ENCODE results near the gene PHLDB1.

DNA sequence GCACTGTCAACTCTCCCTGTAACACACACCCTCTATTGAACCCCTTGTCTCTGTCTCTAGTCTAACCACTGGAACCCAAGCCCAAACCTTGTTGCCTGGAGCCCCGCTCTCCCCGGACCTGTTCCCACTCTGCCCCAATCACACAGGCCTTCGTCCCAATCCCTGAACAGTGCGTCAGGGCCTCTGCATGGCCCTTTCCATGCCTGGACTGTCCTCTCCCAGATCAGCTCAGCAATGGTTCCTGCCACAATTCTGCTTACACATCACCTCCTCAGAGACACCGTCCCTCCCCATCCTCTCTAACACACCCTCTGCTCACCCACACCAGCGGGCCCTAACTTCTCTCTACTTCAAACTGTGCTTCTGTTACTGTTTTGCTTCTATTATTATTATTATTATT lies 70.6 kb downstream of the PHLDB1 start:
- TF ChIP-seq, protein P1, sequence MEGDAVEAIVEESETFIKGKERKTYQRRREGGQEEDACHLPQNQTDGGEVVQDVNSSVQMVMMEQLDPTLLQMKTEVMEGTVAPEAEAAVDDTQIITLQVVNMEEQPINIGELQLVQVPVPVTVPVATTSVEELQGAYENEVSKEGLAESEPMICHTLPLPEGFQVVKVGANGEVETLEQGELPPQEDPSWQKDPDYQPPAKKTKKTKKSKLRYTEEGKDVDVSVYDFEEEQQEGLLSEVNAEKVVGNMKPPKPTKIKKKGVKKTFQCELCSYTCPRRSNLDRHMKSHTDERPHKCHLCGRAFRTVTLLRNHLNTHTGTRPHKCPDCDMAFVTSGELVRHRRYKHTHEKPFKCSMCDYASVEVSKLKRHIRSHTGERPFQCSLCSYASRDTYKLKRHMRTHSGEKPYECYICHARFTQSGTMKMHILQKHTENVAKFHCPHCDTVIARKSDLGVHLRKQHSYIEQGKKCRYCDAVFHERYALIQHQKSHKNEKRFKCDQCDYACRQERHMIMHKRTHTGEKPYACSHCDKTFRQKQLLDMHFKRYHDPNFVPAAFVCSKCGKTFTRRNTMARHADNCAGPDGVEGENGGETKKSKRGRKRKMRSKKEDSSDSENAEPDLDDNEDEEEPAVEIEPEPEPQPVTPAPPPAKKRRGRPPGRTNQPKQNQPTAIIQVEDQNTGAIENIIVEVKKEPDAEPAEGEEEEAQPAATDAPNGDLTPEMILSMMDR (IDR thresholded peaks at IDR 0.05), result no peak
- no peak for TF ChIP-seq EP300 (IDR thresholded peaks at IDR 0.05)
